BJ (cell line): ENCODE data around the gene AHI1. TPM values are rescaled to one million over a fixed set of nuclear protein-coding genes. Genes with fewer than 3 reads are reported as not detected.

Experiments
- CTCF ChIA-PET: fragments of 350-600 bp; formaldehyde crosslinking; extraction: SDS; loops from one replicate; lab custom pipeline; 2021; ENCODE audit warnings: antibody characterized with exemption, inconsistent platforms; lab: Yijun Ruan, JAX
- POLR2A ChIA-PET: fragments of 300-600 bp; sonication (Branson Sonifier 250); formaldehyde crosslinking; extraction: SDS; loops from one replicate; lab custom pipeline; 2021; ENCODE audit warnings: antibody characterized with exemption; lab: Charles Lee
- DNase-seq: peaks from one replicate; pipeline ENCODE4 v3.0.0-alpha.2; 2011; ENCODE audit warnings: low read depth
- H3K27me3 ChIP-seq: 2 replicates; pipeline ENCODE4 v1.6.0; 2011; ENCODE audit warnings: low read length; ENCODE audit not compliant: control insufficient read depth, insufficient read depth
- H3K36me3 ChIP-seq: 2 replicates; pipeline ENCODE4 v1.5.1; 2011; ENCODE audit warnings: low read length; ENCODE audit not compliant: control insufficient read depth, insufficient read depth
- H3K4me3 ChIP-seq: 2 replicates; pipeline ENCODE4 v1.5.1; 2011; ENCODE audit warnings: low read depth, mild to moderate bottlenecking, control low read depth, low read length
- CTCF ChIP-seq: IDR thresholded peaks from 2 replicates; pipeline ENCODE4 v1.5.1; 2011; ENCODE audit warnings: low read depth, mild to moderate bottlenecking, control low read depth, inconsistent platforms, low read length, moderate library complexity; ENCODE audit not compliant: insufficient read depth
- polyA plus RNA-seq: library from polyadenylated mRNA; depleted of rRNA; stranded (reverse); fragments of >200 nt; gene quantifications from 2 replicates; pipeline ENCODE4 v1.2.3, GENCODE V29; 2011

AHI1 gene
- polyA plus RNA-seq, 1 experiment, result 7.9 TPM

- TF ChIP-seq CTCF, result no peak
- peaks cover 1% of the 10 kb centered on the region for H3K36me3 ChIP-seq
- peak; percentile 57 for DNase-seq
- POLR2A ChIA-PET, result no interaction called here
- CTCF ChIA-PET, result interaction anchor here (0.9 to 1.4 kb wide), 5 partner anchors 10 to 842 kb away, joined by 3 to 5 read pairs (median 3); no protein-coding TSS in a partner anchor
- H3K4me3 ChIP-seq, result no peak overlapping the region
- no peaks in the 10 kb centered on the region for H3K27me3 ChIP-seq
Measured at GRCh38 chr6:135475292-135475886, 22.2 kb downstream of the AHI1 start.

- Histone ChIP-seq H3K4me3 (no peak overlapping the region), H3K27me3 (no peaks in the 10 kb centered on the region), H3K36me3 (peaks cover 1% of the 10 kb centered on the region)
- CTCF ChIA-PET, result interaction anchor here (0.6 to 1.4 kb wide), 4 partner anchors 15 to 1423 kb away, joined by 3 to 4 read pairs (median 3); no protein-coding TSS in a partner anchor
- TF ChIP-seq CTCF, result no peak
- POLR2A ChIA-PET, result no interaction called here
- DNase-seq, result no peak
Measured at GRCh38 chr6:135474362-135474761, 23.2 kb downstream of the AHI1 start.

GRCh38 chr6:135465903-135466302 is 31.6 kb downstream of the AHI1 start:
- no peak for DNase-seq
- ChIA-PET CTCF (interaction anchor here (0.9 kb wide), 1 partner anchor 9 kb away, joined by 3 read pairs; no protein-coding TSS in a partner anchor), POLR2A (no interaction called here)
- no peaks in the 10 kb centered on the region for H3K27me3 ChIP-seq
- TF ChIP-seq CTCF, result no peak
- H3K36me3 ChIP-seq, result peaks cover 5% of the 10 kb centered on the region; the same call in 1 of the 2 replicates
- H3K4me3 ChIP-seq, result no peak overlapping the region

- CTCF ChIA-PET, result interaction anchor here (0.9 to 1.8 kb wide), 2 partner anchors 10 to 15 kb away, joined by 3 to 5 read pairs; no protein-coding TSS in a partner anchor
- POLR2A ChIA-PET, result no interaction called here
- no peak overlapping the region for H3K4me3 ChIP-seq
- DNase-seq, result no peak
- H3K27me3 ChIP-seq, result no peaks in the 10 kb centered on the region
- H3K36me3 ChIP-seq, result peaks cover 4% of the 10 kb centered on the region; the same call in 1 of the 2 replicates
- TF ChIP-seq CTCF, result no peak
Measured at GRCh38 chr6:135465307-135465706, 32.2 kb downstream of the AHI1 start.

GRCh38 chr6:135464634-135465033 is 32.9 kb downstream of the AHI1 start:
- CTCF ChIA-PET, result interaction anchor here (1.8 kb wide), 1 partner anchor 14 kb away, joined by 5 read pairs; no protein-coding TSS in a partner anchor
- POLR2A ChIA-PET, result no interaction called here
- Histone ChIP-seq H3K27me3 (no peaks in the 10 kb centered on the region), H3K4me3 (no peak overlapping the region), H3K36me3 (peaks cover 4% of the 10 kb centered on the region; the same call in 1 of the 2 replicates)
- TF ChIP-seq CTCF, result no peak
- no peak for DNase-seq
